Right lobe of liver (tissue), 4 donors: ENCODE results near the gene DCBLD2.

ENCODE experiments used
- POLR2A ChIP-seq: fragments of 450-650 bp; IDR thresholded peaks from one replicate; pipeline ENCODE4 v1.6.1; 2017; ENCODE audit warnings: antibody characterized with exemption, mild to moderate bottlenecking
- TF ChIP-seq, protein P1 (sequence below), 4 donors: fragments of 200-600 bp in 3 of 4; fragments of 450-650 bp in 1 of 4; IDR thresholded peaks; one replicate each; pipeline versions ENCODE4 v1.5.1 to v1.8.0; 2016 to 2022; ENCODE audit warnings: antibody characterized with exemption in 4 of 4, mild to moderate bottlenecking in 2 of 4
- donor health status: DM: no; HTN: no; CAD: no.
- donor health status: DM: no; HTN: no; CAD: no.
- donor health status: DM: no; HTN: yes; CAD: no.

DNA sequence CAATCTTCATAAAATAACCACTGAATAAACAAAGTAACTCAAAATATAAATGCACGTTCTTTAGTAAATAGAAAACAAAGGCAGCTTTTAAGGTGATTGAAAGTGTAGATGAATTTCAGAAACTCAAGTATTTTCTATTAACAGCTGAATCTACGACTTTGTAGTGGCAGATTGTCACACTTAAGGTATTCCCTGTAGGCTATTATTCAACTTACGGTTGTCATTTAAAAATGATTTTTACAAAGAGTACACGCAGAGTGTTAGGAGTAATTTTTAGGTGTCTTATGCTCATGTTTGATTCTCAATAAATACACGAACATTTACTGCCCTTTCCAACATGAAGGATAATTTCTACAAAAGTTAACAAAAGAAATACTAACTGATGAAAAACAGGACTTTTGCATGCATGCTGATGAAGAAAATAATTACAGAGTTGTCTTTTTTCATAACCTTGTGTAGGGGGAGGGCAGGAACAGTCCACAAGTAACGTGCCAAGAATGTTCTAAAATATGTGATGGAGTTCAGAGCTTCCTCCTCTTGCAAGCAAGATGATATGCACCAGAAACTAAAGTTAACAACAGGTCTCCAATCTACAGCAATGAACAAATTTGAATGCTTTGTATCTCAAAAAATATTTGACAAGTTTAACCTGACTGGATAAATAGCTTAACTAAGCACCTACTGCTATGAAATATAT, 16.7 kb downstream of the DCBLD2 start:
- TF ChIP-seq, protein P1, sequence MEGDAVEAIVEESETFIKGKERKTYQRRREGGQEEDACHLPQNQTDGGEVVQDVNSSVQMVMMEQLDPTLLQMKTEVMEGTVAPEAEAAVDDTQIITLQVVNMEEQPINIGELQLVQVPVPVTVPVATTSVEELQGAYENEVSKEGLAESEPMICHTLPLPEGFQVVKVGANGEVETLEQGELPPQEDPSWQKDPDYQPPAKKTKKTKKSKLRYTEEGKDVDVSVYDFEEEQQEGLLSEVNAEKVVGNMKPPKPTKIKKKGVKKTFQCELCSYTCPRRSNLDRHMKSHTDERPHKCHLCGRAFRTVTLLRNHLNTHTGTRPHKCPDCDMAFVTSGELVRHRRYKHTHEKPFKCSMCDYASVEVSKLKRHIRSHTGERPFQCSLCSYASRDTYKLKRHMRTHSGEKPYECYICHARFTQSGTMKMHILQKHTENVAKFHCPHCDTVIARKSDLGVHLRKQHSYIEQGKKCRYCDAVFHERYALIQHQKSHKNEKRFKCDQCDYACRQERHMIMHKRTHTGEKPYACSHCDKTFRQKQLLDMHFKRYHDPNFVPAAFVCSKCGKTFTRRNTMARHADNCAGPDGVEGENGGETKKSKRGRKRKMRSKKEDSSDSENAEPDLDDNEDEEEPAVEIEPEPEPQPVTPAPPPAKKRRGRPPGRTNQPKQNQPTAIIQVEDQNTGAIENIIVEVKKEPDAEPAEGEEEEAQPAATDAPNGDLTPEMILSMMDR (IDR thresholded peaks at IDR 0.05), result no peak
- TF ChIP-seq POLR2A, result no peak
